22Rv1 (cell line): ENCODE results near the gene LRRC14B.

Source experiments
- CTCF ChIP-seq: fragments of 450-650 bp; IDR thresholded peaks from 2 replicates; pipeline ENCODE4 v1.5.1; 2017; ENCODE audit warnings: mild to moderate bottlenecking
- ZFX ChIP-seq: fragments of 450-650 bp; IDR thresholded peaks from 2 replicates; pipeline ENCODE4 v1.6.1; 2017; ENCODE audit warnings: antibody characterized with exemption, borderline replicate concordance

- TF ChIP-seq CTCF (no peak), ZFX (no peak)
Measured at GRCh38 chr5:154826-155225, 36.5 kb upstream of the LRRC14B start.
